ENCODE results near the gene SCYGR4.

SCYGR4 gene

GRCh38 chr2:227614246-227614645, 3.1 kb upstream of the SCYGR4 start:
- Histone ChIP-seq H3K4me3 (no peak overlapping the region), H3K27ac (no peak overlapping the region)
- no peak for DNase-seq (ENCODE audit: low spot score)
- no peak for TF ChIP-seq CTCF (IDR thresholded peaks at IDR 0.05)

- H3K4me3 ChIP-seq, result no peak within 1 kb of the TSS
- TF ChIP-seq CTCF (IDR thresholded peaks at IDR 0.05), result no peak
Measured at GRCh38 chr2:227614740-227615139, 2.6 kb upstream of the SCYGR4 start, which contains the start of gene SCYGR3. Gene SCYGR3 (minus strand): TSS chr2:227614840. CDS start chr2:227614840, 0 bp downstream.

GRCh38 chr2:227615181-227615580, 2.1 kb upstream of the SCYGR4 start:
- Histone ChIP-seq H3K4me3 (no peak overlapping the region), H3K27ac (no peak overlapping the region)
- DNase-seq (ENCODE audit: low spot score), result no peak
- no peak for TF ChIP-seq CTCF (IDR thresholded peaks at IDR 0.05)

More at GRCh38 chr2:227614740-227615139, 2.6 kb upstream of the SCYGR4 start, which contains the start of gene SCYGR3:
- H3K27ac ChIP-seq, result no peak within 1 kb of the TSS
- no peak for DNase-seq (ENCODE audit: low spot score)

- no peak for TF ChIP-seq CTCF (IDR thresholded peaks at IDR 0.05)
- no peak overlapping the region for H3K4me3 ChIP-seq
- no peak overlapping the region for H3K27ac ChIP-seq
- no peak for DNase-seq (ENCODE audit: low spot score)
Measured at GRCh38 chr2:227615906-227616305, 1.4 kb upstream of the SCYGR4 start.

GRCh38 chr2:227616631-227617030, 667 bp upstream of the SCYGR4 start:
- DNase-seq (ENCODE audit: low spot score), result no peak
- no peak overlapping the region for H3K27ac ChIP-seq
- no peak for TF ChIP-seq CTCF (IDR thresholded peaks at IDR 0.05)
- H3K4me3 ChIP-seq, result no peak overlapping the region

- H3K27ac ChIP-seq, result no peak overlapping the region
Measured at GRCh38 chr2:227623226-227623625, 5.9 kb downstream of the SCYGR4 start.

More at GRCh38 chr2:227623226-227623625, 5.9 kb downstream of the SCYGR4 start:
- H3K4me3 ChIP-seq, result no peak overlapping the region
- DNase-seq (ENCODE audit: low spot score), result no peak
- TF ChIP-seq CTCF (IDR thresholded peaks at IDR 0.05), result no peak

Measured in coronary artery (tissue), 2 donors.